Ascending aorta (tissue), 2 donors: ENCODE data around the gene GSTP1. TPM values are rescaled to one million over a fixed set of nuclear protein-coding genes. Genes with fewer than 3 reads are reported as not detected.
A peak's percentile ranks its signal among the peaks of the same experiment; 100 is the strongest.

Experiments
- DNase-seq, 2 donors: peaks; one replicate each; pipeline ENCODE4 v3.0.0-alpha.2; 2019; ENCODE audit warnings: low spot score in 2 of 2
- H3K27ac ChIP-seq, 2 donors: fragments of 200-600 bp; sonication (generic); one replicate each; pipeline ENCODE4 v1.5.1; 2016 to 2017; ENCODE audit warnings: mild to moderate bottlenecking in 1 of 2
- H3K27me3 ChIP-seq: fragments of 200-600 bp; sonication (generic); one replicate; pipeline ENCODE4 v1.5.1; 2017
- H3K36me3 ChIP-seq, 2 donors: fragments of 200-600 bp; sonication (generic); one replicate each; pipeline ENCODE4 v1.5.1; 2016
- H3K4me1 ChIP-seq, 2 donors: fragments of 200-600 bp; sonication (generic); one replicate each; pipeline ENCODE4 v1.5.1; 2016 to 2017; ENCODE audit warnings: mild to moderate bottlenecking in 1 of 2
- H3K4me3 ChIP-seq, 2 donors: fragments of 200-600 bp; sonication (generic); one replicate each; pipeline ENCODE4 v1.5.1; 2016 to 2017; ENCODE audit warnings: mild to moderate bottlenecking in 1 of 2
- H3K9me3 ChIP-seq, 2 donors: fragments of 200-600 bp; sonication (generic); one replicate each; pipeline ENCODE4 v1.5.1; 2016
- intact Hi-C: fragments of 100-400 bp; cut with DNase I; formaldehyde crosslinking; loops from one replicate; pipeline ENCODE4 v1.15.1; 2023
- total RNA-seq: library from RNA; depleted of rRNA; stranded (reverse); fragments of >200 nt; gene quantifications from one replicate; pipeline ENCODE4 v1.1.0, GENCODE V29; 2016
- TF ChIP-seq, protein P1 (sequence below), 3 experiments: fragments of 200-600 bp in 2 of 3; fragments of 450-650 bp in 1 of 3; sonication (generic) in 2 of 3; IDR thresholded peaks; one replicate each; pipeline ENCODE4 v1.5.1; 2016 to 2019; ENCODE audit warnings: antibody characterized with exemption in 3 of 3, mild to moderate bottlenecking in 1 of 3, moderate library complexity in 1 of 3

The GSTP1 gene
- total RNA-seq, 1 donor from 2014 or later, result 1,335 TPM

DNA sequence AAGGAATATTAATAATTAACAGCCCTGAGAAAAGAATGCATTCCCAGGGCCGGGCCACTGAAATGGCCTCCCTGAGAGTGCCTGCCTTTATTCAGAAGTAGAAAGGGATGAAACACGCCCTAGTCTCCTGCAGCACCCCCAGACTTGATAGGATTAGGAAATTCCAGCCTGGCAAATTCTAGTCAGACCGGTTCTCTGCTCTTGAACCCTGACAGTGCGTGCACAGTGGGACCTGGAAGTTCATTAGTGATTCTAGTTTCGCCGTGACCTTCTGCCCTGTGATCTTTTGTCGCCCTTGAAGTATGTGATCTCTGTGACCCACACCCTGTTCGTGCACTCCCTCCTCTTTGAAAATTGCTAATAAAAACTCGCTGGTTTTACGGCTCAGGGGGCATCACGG lies 2.1 kb upstream of the GSTP1 start:
- H3K4me1 ChIP-seq, result peaks cover 11 to 17% of the 10 kb centered on the region in 2 donors
- no peak overlapping the region for H3K27ac ChIP-seq
- H3K4me3 ChIP-seq, result no peak overlapping the region
- no peaks in the 10 kb centered on the region for H3K27me3 ChIP-seq
- peaks cover 6 to 9% of the 10 kb centered on the region in 2 donors for H3K36me3 ChIP-seq
- no peak for DNase-seq
- H3K9me3 ChIP-seq, result no peaks in the 10 kb centered on the region
- intact Hi-C loops, result loop anchor here (5.0 kb wide), 1 partner anchor 76 kb away; no protein-coding TSS in a partner anchor
- TF ChIP-seq, protein P1, sequence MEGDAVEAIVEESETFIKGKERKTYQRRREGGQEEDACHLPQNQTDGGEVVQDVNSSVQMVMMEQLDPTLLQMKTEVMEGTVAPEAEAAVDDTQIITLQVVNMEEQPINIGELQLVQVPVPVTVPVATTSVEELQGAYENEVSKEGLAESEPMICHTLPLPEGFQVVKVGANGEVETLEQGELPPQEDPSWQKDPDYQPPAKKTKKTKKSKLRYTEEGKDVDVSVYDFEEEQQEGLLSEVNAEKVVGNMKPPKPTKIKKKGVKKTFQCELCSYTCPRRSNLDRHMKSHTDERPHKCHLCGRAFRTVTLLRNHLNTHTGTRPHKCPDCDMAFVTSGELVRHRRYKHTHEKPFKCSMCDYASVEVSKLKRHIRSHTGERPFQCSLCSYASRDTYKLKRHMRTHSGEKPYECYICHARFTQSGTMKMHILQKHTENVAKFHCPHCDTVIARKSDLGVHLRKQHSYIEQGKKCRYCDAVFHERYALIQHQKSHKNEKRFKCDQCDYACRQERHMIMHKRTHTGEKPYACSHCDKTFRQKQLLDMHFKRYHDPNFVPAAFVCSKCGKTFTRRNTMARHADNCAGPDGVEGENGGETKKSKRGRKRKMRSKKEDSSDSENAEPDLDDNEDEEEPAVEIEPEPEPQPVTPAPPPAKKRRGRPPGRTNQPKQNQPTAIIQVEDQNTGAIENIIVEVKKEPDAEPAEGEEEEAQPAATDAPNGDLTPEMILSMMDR (IDR thresholded peaks at IDR 0.05), result no peak

DNA sequence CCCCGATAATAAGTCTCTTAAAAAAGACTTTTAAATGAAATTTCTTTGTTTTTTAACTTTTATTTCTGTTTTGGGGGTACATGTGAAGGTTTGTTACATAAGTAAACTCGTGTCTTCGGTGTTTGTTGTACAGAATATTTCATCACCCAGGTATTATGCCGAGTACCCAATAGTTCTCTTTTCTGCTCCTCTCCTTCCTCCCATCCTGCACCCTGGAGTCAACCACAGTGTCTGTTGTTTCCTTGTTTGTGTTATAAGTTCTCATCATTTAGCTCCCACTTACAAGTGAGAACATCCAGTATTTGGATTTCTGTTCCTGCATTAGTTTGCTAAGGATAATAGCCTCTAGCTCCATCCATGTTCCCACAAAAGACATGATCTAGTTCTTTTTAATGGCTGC lies 1.6 kb upstream of the GSTP1 start:
- H3K27me3 ChIP-seq, result no peaks in the 10 kb centered on the region
- no peaks in the 10 kb centered on the region for H3K9me3 ChIP-seq
- TF ChIP-seq, protein P1 (IDR thresholded peaks at IDR 0.05), result no peak
- DNase-seq, result no peak
- H3K36me3 ChIP-seq, result peaks cover 12 to 14% of the 10 kb centered on the region in 2 donors
- H3K4me1 ChIP-seq, result peaks cover 11 to 17% of the 10 kb centered on the region in 2 donors
- H3K27ac ChIP-seq, result no peak overlapping the region
- H3K4me3 ChIP-seq, result no peak overlapping the region
- intact Hi-C loops, result loop anchor here (2.0 to 5.0 kb wide), 2 partner anchors 47 to 75 kb away; partner anchors contain the start of gene NUDT8

DNA sequence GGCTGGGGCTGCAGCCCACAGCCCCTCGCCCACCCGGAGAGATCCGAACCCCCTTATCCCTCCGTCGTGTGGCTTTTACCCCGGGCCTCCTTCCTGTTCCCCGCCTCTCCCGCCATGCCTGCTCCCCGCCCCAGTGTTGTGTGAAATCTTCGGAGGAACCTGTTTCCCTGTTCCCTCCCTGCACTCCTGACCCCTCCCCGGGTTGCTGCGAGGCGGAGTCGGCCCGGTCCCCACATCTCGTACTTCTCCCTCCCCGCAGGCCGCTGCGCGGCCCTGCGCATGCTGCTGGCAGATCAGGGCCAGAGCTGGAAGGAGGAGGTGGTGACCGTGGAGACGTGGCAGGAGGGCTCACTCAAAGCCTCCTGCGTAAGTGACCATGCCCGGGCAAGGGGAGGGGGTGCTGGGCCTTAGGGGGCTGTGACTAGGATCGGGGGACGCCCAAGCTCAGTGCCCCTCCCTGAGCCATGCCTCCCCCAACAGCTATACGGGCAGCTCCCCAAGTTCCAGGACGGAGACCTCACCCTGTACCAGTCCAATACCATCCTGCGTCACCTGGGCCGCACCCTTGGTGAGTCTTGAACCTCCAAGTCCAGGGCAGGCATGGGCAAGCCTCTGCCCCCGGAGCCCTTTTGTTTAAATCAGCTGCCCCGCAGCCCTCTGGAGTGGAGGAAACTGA lies 731 bp downstream of the GSTP1 start:
- TF ChIP-seq, protein P1 (IDR thresholded peaks at IDR 0.05), result no peak
- Histone ChIP-seq H3K4me1 (peaks cover 11 to 17% of the 10 kb centered on the region in 2 donors), H3K36me3 (peaks cover 19 to 29% of the 10 kb centered on the region in 2 donors), H3K27me3 (no peaks in the 10 kb centered on the region), H3K9me3 (no peaks in the 10 kb centered on the region), H3K4me3 (peak overlapping the region; percentile 90 to 98), H3K27ac (peak overlapping the region; percentile 100)
- DNase-seq, result peak in 1 of 2 donors; percentile 86
- intact Hi-C loops, result loop anchor here (1.0 to 5.0 kb wide), 2 partner anchors 22 to 73 kb away; partner anchors contain the start of gene NDUFV1

DNA sequence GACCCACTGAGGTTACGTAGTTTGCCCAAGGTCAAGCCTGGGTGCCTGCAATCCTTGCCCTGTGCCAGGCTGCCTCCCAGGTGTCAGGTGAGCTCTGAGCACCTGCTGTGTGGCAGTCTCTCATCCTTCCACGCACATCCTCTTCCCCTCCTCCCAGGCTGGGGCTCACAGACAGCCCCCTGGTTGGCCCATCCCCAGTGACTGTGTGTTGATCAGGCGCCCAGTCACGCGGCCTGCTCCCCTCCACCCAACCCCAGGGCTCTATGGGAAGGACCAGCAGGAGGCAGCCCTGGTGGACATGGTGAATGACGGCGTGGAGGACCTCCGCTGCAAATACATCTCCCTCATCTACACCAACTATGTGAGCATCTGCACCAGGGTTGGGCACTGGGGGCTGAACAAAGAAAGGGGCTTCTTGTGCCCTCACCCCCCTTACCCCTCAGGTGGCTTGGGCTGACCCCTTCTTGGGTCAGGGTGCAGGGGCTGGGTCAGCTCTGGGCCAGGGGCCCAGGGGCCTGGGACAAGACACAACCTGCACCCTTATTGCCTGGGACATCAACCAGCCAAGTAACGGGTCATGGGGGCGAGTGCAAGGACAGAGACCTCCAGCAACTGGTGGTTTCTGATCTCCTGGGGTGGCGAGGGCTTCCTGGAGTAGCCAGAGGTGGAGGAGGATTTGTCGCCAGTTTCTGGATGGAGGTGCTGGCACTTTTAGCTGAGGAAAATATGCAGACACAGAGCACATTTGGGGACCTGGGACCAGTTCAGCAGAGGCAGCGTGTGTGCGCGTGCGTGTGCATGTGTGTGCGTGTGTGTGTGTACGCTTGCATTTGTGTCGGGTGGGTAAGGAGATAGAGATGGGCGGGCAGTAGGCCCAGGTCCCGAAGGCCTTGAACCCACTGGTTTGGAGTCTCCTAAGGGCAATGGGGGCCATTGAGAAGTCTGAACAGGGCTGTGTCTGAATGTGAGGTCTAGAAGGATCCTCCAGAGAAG lies 1.6 kb downstream of the GSTP1 start:
- DNase-seq, result no peak
- H3K27ac ChIP-seq, result peak overlapping the region; percentile 100
- H3K36me3 ChIP-seq, result peaks cover 19 to 29% of the 10 kb centered on the region in 2 donors
- no peaks in the 10 kb centered on the region for H3K9me3 ChIP-seq
- peaks cover 11 to 17% of the 10 kb centered on the region in 2 donors for H3K4me1 ChIP-seq
- H3K4me3 ChIP-seq, result peak overlapping the region; percentile 90 to 98
- TF ChIP-seq, protein P1 (IDR thresholded peaks at IDR 0.05), result no peak
- no peaks in the 10 kb centered on the region for H3K27me3 ChIP-seq
- intact Hi-C loops, result loop anchor here (1.0 to 5.0 kb wide), 2 partner anchors 21 to 72 kb away; partner anchors contain the start of gene NDUFV1

DNA sequence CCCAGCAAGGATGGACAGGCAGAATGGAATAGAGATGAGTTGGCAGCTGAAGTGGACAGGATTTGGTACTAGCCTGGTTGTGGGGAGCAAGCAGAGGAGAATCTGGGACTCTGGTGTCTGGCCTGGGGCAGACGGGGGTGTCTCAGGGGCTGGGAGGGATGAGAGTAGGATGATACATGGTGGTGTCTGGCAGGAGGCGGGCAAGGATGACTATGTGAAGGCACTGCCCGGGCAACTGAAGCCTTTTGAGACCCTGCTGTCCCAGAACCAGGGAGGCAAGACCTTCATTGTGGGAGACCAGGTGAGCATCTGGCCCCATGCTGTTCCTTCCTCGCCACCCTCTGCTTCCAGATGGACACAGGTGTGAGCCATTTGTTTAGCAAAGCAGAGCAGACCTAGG lies 2.3 kb downstream of the GSTP1 start:
- Histone ChIP-seq H3K27ac (no peak overlapping the region), H3K27me3 (no peaks in the 10 kb centered on the region), H3K9me3 (no peaks in the 10 kb centered on the region), H3K36me3 (peaks cover 19 to 29% of the 10 kb centered on the region in 2 donors), H3K4me1 (peaks cover 11 to 17% of the 10 kb centered on the region in 2 donors), H3K4me3 (no peak overlapping the region)
- TF ChIP-seq, protein P1 (IDR thresholded peaks at IDR 0.05), result no peak
- no peak for DNase-seq
- intact Hi-C loops, result no loop called here
